Heart left ventricle (tissue), 13 donors: Measurements from ENCODE around the gene ATP6V1G1.

Experiments used
- POLR2A ChIP-seq, 2 donors: fragments of 450-650 bp; IDR thresholded peaks; one replicate each; pipeline ENCODE4 v1.6.1; 2017; ENCODE audit warnings: antibody characterized with exemption in 2 of 2, mild to moderate bottlenecking in 2 of 2, moderate library complexity in 2 of 2
- TF ChIP-seq, protein P1 (sequence below), 12 donors: fragments of 200-600 bp; sonication (generic) in 4 of 12; IDR thresholded peaks; one replicate each; pipeline versions ENCODE4 v1.5.0 to v1.8.0; 2018 to 2022; ENCODE audit warnings: antibody characterized with exemption in 12 of 12, mild to moderate bottlenecking in 5 of 12
- donor health status: ischemic (EF 13 %, LVEDD 7.1; RV severe dilation, severe dysfunction).
- donor health status: DM: no; HTN: yes; CAD: no.
- donor health status: DM: no; HTN: no; CAD: no.
- donor health status: ischemic (EF 25% LVEDD 6.9; RV normal size, moderate dysfunction).
- donor health status: ischemic (EF 25% LVEDD 5.7; RV mildly dilated, moderate dysfunction).
- donor health status: ischemic (EF 35%, LVEDD 5.7; RV mildly dilated, moderate dysfunction).
- donor health status: nonischemic (EF 11% LVEDD 7.7; RV severe dilation, severe dysfunction).
- donor health status: DM: yes; HTN: yes; CAD: no.
- donor health status: PGD.
- donor health status: ischemic (EF 29% LVEDD 5.4; RV normal size, mild dysfunction).
- donor health status: nonischemic (EF 23%, LVEDD 6.1; RV moderate dilation, normal function).

GRCh38 chr9:114565204-114565603, 22.4 kb upstream of the ATP6V1G1 start:
- TF ChIP-seq POLR2A (IDR thresholded peaks at IDR 0.05), result no peak
- TF ChIP-seq, protein P1, sequence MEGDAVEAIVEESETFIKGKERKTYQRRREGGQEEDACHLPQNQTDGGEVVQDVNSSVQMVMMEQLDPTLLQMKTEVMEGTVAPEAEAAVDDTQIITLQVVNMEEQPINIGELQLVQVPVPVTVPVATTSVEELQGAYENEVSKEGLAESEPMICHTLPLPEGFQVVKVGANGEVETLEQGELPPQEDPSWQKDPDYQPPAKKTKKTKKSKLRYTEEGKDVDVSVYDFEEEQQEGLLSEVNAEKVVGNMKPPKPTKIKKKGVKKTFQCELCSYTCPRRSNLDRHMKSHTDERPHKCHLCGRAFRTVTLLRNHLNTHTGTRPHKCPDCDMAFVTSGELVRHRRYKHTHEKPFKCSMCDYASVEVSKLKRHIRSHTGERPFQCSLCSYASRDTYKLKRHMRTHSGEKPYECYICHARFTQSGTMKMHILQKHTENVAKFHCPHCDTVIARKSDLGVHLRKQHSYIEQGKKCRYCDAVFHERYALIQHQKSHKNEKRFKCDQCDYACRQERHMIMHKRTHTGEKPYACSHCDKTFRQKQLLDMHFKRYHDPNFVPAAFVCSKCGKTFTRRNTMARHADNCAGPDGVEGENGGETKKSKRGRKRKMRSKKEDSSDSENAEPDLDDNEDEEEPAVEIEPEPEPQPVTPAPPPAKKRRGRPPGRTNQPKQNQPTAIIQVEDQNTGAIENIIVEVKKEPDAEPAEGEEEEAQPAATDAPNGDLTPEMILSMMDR (IDR thresholded peaks at IDR 0.05), result no peak
